Esophagus squamous epithelium (tissue), 5 donors: ENCODE data around the gene TFAP2E. TPM values are rescaled to one million over a fixed set of nuclear protein-coding genes. Genes with fewer than 3 reads are reported as not detected.
A peak's percentile ranks its signal among the peaks of the same experiment; 100 is the strongest.
"Not testable (repeated sequence)": the region's sequence is repeated elsewhere in the genome, so short reads cannot be mapped to it uniquely, and the experiment has no call there.

Experiments used
- DNase-seq: peaks from one replicate; lab custom pipeline; 2025; lab: John Stamatoyannopoulos, UW
- H3K27ac ChIP-seq, 4 donors: fragments of 200-600 bp; sonication (generic); one replicate each; pipeline ENCODE4 v1.5.1; 2016 to 2019; ENCODE audit warnings: mild to moderate bottlenecking in 1 of 4
- H3K27me3 ChIP-seq, 4 donors: fragments of 200-600 bp; sonication (generic); 1 replicate in 3 of 4; 2 replicates in 1 of 4; pipeline versions ENCODE4 v1.5.1 to v1.6.0; 2017 to 2021; ENCODE audit warnings: antibody characterized with exemption in 1 of 4
- H3K36me3 ChIP-seq, 3 donors: fragments of 200-600 bp; sonication (generic); one replicate each; pipeline ENCODE4 v1.5.1; 2016 to 2019
- H3K4me1 ChIP-seq, 3 donors: fragments of 200-600 bp; sonication (generic); one replicate each; pipeline ENCODE4 v1.5.1; 2017 to 2019
- H3K4me3 ChIP-seq, 4 donors: fragments of 200-600 bp; sonication (generic); 1 replicate in 3 of 4; 2 replicates in 1 of 4; pipeline ENCODE4 v1.5.1; 2016 to 2019; ENCODE audit warnings: mild to moderate bottlenecking in 2 of 4, moderate library complexity in 1 of 4
- H3K9me3 ChIP-seq, 3 donors: fragments of 200-600 bp; sonication (generic); one replicate each; pipeline ENCODE4 v1.5.1; 2016 to 2019
- POLR2A ChIP-seq, 4 donors: fragments of 450-650 bp; IDR thresholded peaks; one replicate each; pipeline ENCODE4 v1.6.1; 2017; ENCODE audit warnings: antibody characterized with exemption in 4 of 4, mild to moderate bottlenecking in 4 of 4, moderate library complexity in 3 of 4
- whole genome bisulfite sequencing, 2 donors: methylation state at CpG; one replicate each; pipeline ENCODE4 v1.1.5; 2018; 5-methylcytosine and 5-hydroxymethylcytosine counted together
- intact Hi-C: fragments of 100-400 bp; cut with DNase I; formaldehyde crosslinking; loops from one replicate; pipeline ENCODE4 v1.15.0; 2022
- total RNA-seq, 4 donors: library from RNA; depleted of rRNA; stranded (reverse); fragments of >200 nt; gene quantifications; one replicate each; pipeline ENCODE4 v1.1.0, GENCODE V29; 2016
- TF ChIP-seq, protein P1 (sequence below), 6 experiments: fragments of 450-650 bp in 4 of 6; fragments of 200-600 bp in 2 of 6; sonication (generic) in 2 of 6; IDR thresholded peaks; one replicate each; pipeline ENCODE4 v1.5.1; 2016 to 2019; ENCODE audit warnings: antibody characterized with exemption in 6 of 6, mild to moderate bottlenecking in 4 of 6, moderate library complexity in 4 of 6
- donor health status: DM: yes; HTN: yes; CAD: no.

The TFAP2E gene
- total RNA-seq, 4 donors from 2014 or later: 0.26 to 1.1 (median 0.38) TPM; not detected in 1

DNA sequence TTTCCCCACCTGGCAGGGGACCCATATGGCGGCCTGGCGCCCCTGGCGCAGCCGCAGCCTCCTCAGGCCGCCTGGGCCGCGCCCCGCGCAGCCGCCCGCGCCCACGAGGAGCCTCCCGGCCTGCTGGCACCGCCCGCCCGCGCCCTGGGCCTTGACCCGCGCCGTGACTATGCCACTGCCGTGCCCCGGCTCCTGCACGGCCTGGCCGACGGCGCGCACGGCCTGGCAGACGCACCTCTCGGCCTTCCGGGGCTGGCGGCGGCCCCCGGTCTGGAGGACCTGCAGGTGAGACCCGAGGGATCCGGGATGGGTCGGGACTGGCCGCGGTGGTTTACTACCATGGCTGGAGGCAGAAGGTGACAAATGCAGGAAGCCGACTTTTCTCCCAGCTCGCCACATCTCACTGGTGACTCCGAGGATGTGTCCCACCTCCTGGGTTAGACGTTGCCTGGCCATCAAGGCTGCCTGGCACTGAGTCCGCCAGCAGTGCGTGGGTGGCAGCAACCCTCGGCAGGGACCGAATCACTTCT lies 1.1 kb downstream of the TFAP2E start:
- intact Hi-C loops: no loop called here
- peak overlapping the region in 3 of 4 donors; percentile 26 to 70 (median 52) for H3K4me3 ChIP-seq
- H3K27ac ChIP-seq: no peak overlapping the region
- H3K27me3 ChIP-seq: peaks cover 0 to 93% (median 3%) of the 10 kb centered on the region in 4 donors
- H3K9me3 ChIP-seq: no peaks in the 10 kb centered on the region
- WGBS, 2 donors: 65% methylated on average over 4 of the region's 48 CpGs; no CpG with 5 or more reads in 1 of the 2 donors
- peaks cover 16 to 67% (median 19%) of the 10 kb centered on the region in 3 donors for H3K4me1 ChIP-seq
- no peaks in the 10 kb centered on the region for H3K36me3 ChIP-seq
- DNase-seq: no peak
- TF ChIP-seq POLR2A (IDR thresholded peaks at IDR 0.05): no peak
- TF ChIP-seq, protein P1, sequence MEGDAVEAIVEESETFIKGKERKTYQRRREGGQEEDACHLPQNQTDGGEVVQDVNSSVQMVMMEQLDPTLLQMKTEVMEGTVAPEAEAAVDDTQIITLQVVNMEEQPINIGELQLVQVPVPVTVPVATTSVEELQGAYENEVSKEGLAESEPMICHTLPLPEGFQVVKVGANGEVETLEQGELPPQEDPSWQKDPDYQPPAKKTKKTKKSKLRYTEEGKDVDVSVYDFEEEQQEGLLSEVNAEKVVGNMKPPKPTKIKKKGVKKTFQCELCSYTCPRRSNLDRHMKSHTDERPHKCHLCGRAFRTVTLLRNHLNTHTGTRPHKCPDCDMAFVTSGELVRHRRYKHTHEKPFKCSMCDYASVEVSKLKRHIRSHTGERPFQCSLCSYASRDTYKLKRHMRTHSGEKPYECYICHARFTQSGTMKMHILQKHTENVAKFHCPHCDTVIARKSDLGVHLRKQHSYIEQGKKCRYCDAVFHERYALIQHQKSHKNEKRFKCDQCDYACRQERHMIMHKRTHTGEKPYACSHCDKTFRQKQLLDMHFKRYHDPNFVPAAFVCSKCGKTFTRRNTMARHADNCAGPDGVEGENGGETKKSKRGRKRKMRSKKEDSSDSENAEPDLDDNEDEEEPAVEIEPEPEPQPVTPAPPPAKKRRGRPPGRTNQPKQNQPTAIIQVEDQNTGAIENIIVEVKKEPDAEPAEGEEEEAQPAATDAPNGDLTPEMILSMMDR (IDR thresholded peaks at IDR 0.05): no peak

DNA sequence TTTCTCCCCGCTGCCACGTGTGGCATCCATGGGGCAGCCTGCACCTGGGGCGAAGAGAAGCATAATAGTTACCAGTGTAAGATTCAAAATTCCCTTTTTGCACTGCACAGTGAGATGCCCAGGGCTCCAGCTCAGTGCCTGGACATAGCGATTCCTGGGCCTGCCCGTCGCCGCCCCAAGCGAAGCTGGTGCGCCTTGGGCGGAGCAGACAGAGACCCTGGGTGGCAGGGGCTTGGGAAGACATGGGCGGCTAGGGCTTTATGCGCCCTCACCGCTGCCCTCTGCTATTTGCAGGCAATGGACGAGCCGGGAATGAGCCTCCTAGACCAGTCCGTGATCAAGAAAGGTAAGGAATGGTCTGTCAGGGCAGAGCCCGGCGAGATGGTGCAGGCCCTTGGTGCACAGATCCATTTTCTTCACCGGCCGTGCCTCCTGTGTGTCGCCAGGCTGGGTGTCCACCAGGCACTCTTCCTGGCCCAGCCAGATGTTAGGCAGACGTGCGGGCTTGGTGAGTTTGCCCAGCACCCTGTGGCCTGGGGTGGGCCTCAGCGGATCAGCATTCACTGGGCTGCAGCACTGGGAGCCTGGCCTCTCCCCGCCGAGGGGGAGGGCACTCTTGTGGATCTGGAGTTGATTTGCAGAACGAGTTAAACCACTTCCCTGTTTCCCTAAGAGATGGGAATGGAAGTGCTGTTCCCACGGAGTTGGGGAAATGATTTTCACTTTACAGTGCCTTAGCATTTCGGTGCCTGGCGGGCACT lies 1.7 kb downstream of the TFAP2E start:
- Histone ChIP-seq H3K27ac (no peak overlapping the region), H3K27me3 (peaks cover 0 to 87% (median 3%) of the 10 kb centered on the region in 4 donors), H3K36me3 (no peaks in the 10 kb centered on the region), H3K4me1 (peaks cover 16 to 66% (median 19%) of the 10 kb centered on the region in 3 donors), H3K4me3 (no peak overlapping the region), H3K9me3 (no peaks in the 10 kb centered on the region)
- intact Hi-C loops: loop anchor here (5.0 kb wide), 1 partner anchor 142 kb away; the partner anchor contains the start of gene C1orf216
- no peak for DNase-seq
- TF ChIP-seq POLR2A (IDR thresholded peaks at IDR 0.05): no peak
- TF ChIP-seq, protein P1 (IDR thresholded peaks at IDR 0.05): no peak
- 50 to 64% methylated on average over 4 to 8 of the region's 30 CpGs for WGBS, 2 donors

DNA sequence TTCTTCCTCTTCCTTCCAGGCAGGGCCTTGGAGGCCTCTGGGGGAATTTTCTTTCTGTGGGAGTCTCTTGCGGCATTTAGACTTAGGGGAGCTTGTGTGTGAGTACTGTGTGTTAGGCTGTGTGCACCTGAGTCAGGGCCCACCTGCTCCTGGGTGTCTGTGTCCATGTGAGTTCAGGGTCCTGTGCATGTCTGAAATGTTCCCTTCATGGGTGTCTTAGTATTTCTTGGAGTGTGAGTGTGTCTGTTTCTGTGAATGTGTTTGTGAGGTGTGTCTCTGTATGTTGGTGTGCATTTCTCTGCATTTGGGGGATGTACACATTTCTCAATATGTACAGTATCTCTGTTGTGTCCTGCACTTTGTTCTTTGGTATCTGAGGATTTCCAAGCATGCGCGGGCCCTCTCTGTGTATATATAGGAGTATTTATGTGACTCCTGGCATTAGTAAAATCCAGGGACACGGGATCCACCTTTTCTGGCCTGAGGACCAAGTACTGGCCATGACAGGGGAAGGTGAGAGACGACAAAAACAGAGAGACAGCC lies 2.4 kb downstream of the TFAP2E start:
- no peaks in the 10 kb centered on the region for H3K36me3 ChIP-seq
- H3K9me3 ChIP-seq: no peaks in the 10 kb centered on the region
- no peak overlapping the region for H3K27ac ChIP-seq
- TF ChIP-seq, protein P1 (IDR thresholded peaks at IDR 0.05): no peak
- TF ChIP-seq POLR2A (IDR thresholded peaks at IDR 0.05): no peak
- no peak for DNase-seq
- H3K27me3 ChIP-seq: peaks cover 0 to 81% (median 3%) of the 10 kb centered on the region in 4 donors
- H3K4me1 ChIP-seq: peaks cover 16 to 66% (median 19%) of the 10 kb centered on the region in 3 donors
- no peak overlapping the region for H3K4me3 ChIP-seq
- intact Hi-C loops: loop anchor here (5.0 kb wide), 1 partner anchor 142 kb away; the partner anchor contains the start of gene C1orf216
- WGBS, 2 donors: 60 to 79% methylated on average over 1 to 4 of the region's 5 CpGs

DNA sequence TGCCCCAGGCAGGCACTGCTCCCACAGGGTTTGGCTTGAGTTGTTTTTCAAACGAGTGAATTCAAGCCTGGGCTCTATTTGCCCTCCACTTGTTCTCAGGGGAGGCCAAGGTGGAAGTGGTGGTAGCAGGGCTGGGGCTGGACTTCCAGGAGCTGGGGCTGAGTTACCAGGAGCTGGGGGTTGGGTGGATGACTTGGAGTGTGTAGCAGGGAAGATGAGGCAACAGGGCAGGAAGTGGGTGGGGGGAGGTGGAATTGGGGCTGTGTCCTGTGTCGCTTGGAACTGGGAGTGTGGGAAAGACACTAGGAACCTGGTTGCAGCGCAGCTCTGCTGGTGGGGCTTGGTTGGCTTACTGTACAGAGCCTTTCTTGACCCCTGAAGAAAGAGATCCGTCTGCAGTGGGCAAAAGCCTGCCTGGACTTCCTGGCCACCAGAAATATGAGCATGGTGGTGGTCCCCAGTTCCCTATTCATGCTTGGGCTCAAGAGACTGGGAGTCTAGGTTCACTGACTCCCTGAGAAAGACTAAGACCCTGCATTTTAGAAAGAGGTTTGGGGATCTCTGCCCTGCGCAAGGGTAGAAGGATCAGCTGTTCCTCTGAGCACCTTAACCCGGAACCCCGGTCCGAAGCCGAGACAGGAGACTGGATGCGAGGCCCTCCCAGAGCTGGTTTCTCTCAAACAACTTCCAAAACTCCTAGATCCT lies 3.1 kb downstream of the TFAP2E start:
- H3K27ac ChIP-seq: no peak overlapping the region
- intact Hi-C loops: loop anchor here (5.0 kb wide), 1 partner anchor 141 kb away; the partner anchor contains the start of gene C1orf216
- H3K4me1 ChIP-seq: peaks cover 16 to 66% (median 19%) of the 10 kb centered on the region in 3 donors
- H3K9me3 ChIP-seq: no peaks in the 10 kb centered on the region
- peaks cover 0 to 74% (median 2%) of the 10 kb centered on the region in 4 donors for H3K27me3 ChIP-seq
- TF ChIP-seq, protein P1 (IDR thresholded peaks at IDR 0.05): no peak
- TF ChIP-seq POLR2A (IDR thresholded peaks at IDR 0.05): no peak
- no peak for DNase-seq
- H3K36me3 ChIP-seq: no peaks in the 10 kb centered on the region
- H3K4me3 ChIP-seq: peak overlapping the region in 2 of 4 donors; percentile 50 to 69
- 60 to 73% methylated on average over 3 to 6 of the region's 10 CpGs for WGBS, 2 donors

DNA sequence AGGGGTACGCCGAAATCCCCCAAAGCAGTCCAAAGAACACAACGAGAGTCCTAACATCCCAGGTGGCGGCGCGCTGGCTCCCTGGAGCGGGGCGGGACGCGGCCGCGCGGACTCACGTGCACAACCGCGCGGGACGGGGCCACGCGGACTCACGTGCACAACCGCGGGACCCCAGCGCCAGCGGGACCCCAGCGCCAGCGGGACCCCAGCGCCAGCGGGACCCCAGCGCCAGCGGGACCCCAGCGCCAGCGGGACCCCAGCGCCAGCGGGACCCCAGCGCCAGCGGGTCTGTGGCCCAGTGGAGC lies 3.6 kb downstream of the TFAP2E start:
- peaks cover 16 to 66% (median 19%) of the 10 kb centered on the region in 3 donors for H3K4me1 ChIP-seq
- H3K4me3 ChIP-seq: peak overlapping the region; percentile 33 to 69 (median 47)
- not testable (repeated sequence) for H3K9me3 ChIP-seq, H3K27ac ChIP-seq, H3K36me3 ChIP-seq, DNase-seq
- peaks cover 0 to 69% (median 0%) of the 10 kb centered on the region in 4 donors for H3K27me3 ChIP-seq
- intact Hi-C loops: loop anchor here (5.0 kb wide), 1 partner anchor 141 kb away; the partner anchor contains the start of gene C1orf216
- 52% methylated on average over 3 of the region's 37 CpGs; no CpG with 5 or more reads in 1 of the 2 donors for WGBS, 2 donors
